Upper lobe of left lung (tissue), 6 donors: Measurements from ENCODE around the gene MRPL1. TPM values are rescaled to one million over a fixed set of nuclear protein-coding genes. Genes with fewer than 3 reads are reported as not detected.

Experiments used
- ATAC-seq, 2 donors: fragments of 200-7000 bp; cut with Tn5 transposase; one replicate each; pipeline ENCODE4 v1.9.1; 2022; ENCODE audit warnings: mild to moderate bottlenecking in 2 of 2, moderate library complexity in 2 of 2; ENCODE audit not compliant: low FRiP score in 2 of 2
- DNase-seq, 2 donors: peaks; one replicate each; pipeline ENCODE4 v3.0.0-alpha.2; 2019 to 2020
- H3K27ac ChIP-seq, 4 donors: fragments of 200-600 bp; sonication (generic); one replicate each; pipeline ENCODE4 v1.5.1; 2016 to 2019
- H3K27me3 ChIP-seq, 4 donors: fragments of 200-600 bp; sonication (generic); one replicate each; pipeline ENCODE4 v1.5.1; 2017 to 2019
- H3K36me3 ChIP-seq, 4 donors: fragments of 200-600 bp; sonication (generic); one replicate each; pipeline ENCODE4 v1.5.1; 2016 to 2019
- H3K4me1 ChIP-seq, 4 donors: fragments of 200-600 bp; sonication (generic); one replicate each; pipeline ENCODE4 v1.5.1; 2018 to 2019
- H3K4me3 ChIP-seq, 4 donors: fragments of 200-600 bp; sonication (generic); one replicate each; pipeline ENCODE4 v1.5.1; 2017 to 2019; ENCODE audit warnings: mild to moderate bottlenecking in 2 of 4, moderate library complexity in 1 of 4
- H3K9me3 ChIP-seq, 4 donors: fragments of 200-600 bp; sonication (generic); one replicate each; pipeline ENCODE4 v1.5.1; 2018 to 2019
- EP300 ChIP-seq, 4 donors: sonication (generic); formaldehyde crosslinking; IDR thresholded peaks; one replicate each; pipeline ENCODE4 v1.5.1; 2017; ENCODE audit warnings: antibody characterized with exemption in 4 of 4, control low read depth in 2 of 4
- POLR2A ChIP-seq, 4 donors: fragments of 450-650 bp; IDR thresholded peaks; one replicate each; pipeline ENCODE4 v1.5.1; 2016 to 2017; ENCODE audit warnings: antibody characterized with exemption in 4 of 4, mild to moderate bottlenecking in 2 of 4
- POLR2AphosphoS5 ChIP-seq, 2 donors: sonication (generic); formaldehyde crosslinking; IDR thresholded peaks; one replicate each; pipeline ENCODE4 v1.5.1; 2017; ENCODE audit warnings: antibody characterized with exemption in 2 of 2
- WGBS, 2 donors: methylation state at CpG; one replicate each; pipeline ENCODE4 v1.1.5; 2017 to 2018; 5-methylcytosine and 5-hydroxymethylcytosine counted together
- small RNA-seq, 4 donors: library from RNA; depleted of rRNA; stranded (forward); fragments of <200 nt; gene quantifications; one replicate each; pipeline ENCODE3, GENCODE V24; 2016
- total RNA-seq, 6 donors: library from RNA; depleted of rRNA in 4 of 6; stranded (reverse); fragments of >200 nt in 4 of 6; gene quantifications; one replicate each; pipeline versions ENCODE4 v1.1.0 to v1.2.1, GENCODE V29; 2016 to 2021
- TF ChIP-seq, protein P1 (sequence below), 6 experiments: fragments of 450-650 bp in 4 of 6; fragments of 200-600 bp in 2 of 6; sonication (generic) in 2 of 6; IDR thresholded peaks; one replicate each; pipeline ENCODE4 v1.5.1; 2016 to 2019; ENCODE audit warnings: antibody characterized with exemption in 6 of 6
- donor health status: DM: no; HTN: no; CAD: no; lungs with moderate emphysema.
- donor health status: DM: no; HTN: yes; CAD: no; lungs with severe emphysema.

Gene MRPL1
- total RNA-seq, 6 donors from 2014 or later = 4.1 to 26.5 (median 16.8) TPM

DNA sequence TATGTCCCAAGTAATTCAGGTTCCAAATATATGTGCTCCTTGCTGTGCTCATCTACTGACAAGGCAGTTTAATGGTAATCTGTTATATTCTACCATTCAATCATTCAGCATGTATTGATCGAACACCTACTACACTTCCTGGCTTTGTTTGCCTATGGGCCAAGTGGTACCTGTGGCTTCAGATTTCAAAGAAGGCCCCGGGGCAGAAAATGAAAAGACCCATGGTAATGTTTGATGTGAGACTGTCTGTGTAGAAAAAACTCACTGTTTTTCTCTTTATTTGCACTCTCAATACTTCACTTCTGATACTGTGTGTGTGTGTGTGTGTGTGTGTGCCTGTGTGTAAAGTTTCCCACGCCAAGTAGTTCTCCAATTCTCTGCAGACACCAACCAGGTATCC lies 133.4 kb downstream of the MRPL1 start:
- no peak overlapping the region for H3K27ac ChIP-seq
- no peak for ATAC-seq
- TF ChIP-seq POLR2AphosphoS5 (IDR thresholded peaks at IDR 0.05) = no peak
- TF ChIP-seq, protein P1, sequence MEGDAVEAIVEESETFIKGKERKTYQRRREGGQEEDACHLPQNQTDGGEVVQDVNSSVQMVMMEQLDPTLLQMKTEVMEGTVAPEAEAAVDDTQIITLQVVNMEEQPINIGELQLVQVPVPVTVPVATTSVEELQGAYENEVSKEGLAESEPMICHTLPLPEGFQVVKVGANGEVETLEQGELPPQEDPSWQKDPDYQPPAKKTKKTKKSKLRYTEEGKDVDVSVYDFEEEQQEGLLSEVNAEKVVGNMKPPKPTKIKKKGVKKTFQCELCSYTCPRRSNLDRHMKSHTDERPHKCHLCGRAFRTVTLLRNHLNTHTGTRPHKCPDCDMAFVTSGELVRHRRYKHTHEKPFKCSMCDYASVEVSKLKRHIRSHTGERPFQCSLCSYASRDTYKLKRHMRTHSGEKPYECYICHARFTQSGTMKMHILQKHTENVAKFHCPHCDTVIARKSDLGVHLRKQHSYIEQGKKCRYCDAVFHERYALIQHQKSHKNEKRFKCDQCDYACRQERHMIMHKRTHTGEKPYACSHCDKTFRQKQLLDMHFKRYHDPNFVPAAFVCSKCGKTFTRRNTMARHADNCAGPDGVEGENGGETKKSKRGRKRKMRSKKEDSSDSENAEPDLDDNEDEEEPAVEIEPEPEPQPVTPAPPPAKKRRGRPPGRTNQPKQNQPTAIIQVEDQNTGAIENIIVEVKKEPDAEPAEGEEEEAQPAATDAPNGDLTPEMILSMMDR (IDR thresholded peaks at IDR 0.05) = no peak
- TF ChIP-seq POLR2A (IDR thresholded peaks at IDR 0.05) = no peak
- no peak for TF ChIP-seq EP300 (IDR thresholded peaks at IDR 0.05)
- 59 to 62% methylated on average over 3 of the region's 3 CpGs for WGBS, 2 donors
- H3K4me3 ChIP-seq = no peak overlapping the region
- no peaks in the 10 kb centered on the region for H3K36me3 ChIP-seq
- no peaks in the 10 kb centered on the region for H3K9me3 ChIP-seq
- DNase-seq = no peak
- no peaks in the 10 kb centered on the region for H3K4me1 ChIP-seq
- no peaks in the 10 kb centered on the region for H3K27me3 ChIP-seq

DNA sequence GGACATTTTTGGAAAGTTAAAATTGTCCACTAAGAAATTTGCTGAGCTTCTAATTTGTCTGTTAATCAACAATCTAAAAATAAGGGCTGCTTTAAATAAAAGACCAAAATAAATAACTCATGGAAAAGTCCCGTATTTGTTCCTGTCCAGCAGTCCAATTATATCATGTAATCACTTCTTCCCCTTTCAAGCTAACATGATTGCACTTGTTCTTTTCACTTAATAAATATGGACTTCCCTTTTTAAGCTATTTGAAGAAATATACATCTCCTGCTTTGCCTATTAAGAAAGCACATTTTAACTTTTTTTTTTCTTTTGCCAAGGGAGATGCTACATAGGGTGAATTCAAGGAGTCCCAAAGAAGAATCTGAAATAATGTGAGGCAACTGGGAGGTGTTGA lies 138.9 kb downstream of the MRPL1 start:
- WGBS, 2 donors = 15 to 21% methylated on average over 1 of the region's 1 CpG
- Histone ChIP-seq H3K27me3 (no peaks in the 10 kb centered on the region), H3K36me3 (no peaks in the 10 kb centered on the region), H3K27ac (no peak overlapping the region), H3K9me3 (no peaks in the 10 kb centered on the region), H3K4me3 (no peak overlapping the region), H3K4me1 (no peaks in the 10 kb centered on the region)
- no peak for TF ChIP-seq POLR2A (IDR thresholded peaks at IDR 0.05)
- DNase-seq = no peak
- ATAC-seq = no peak

DNA sequence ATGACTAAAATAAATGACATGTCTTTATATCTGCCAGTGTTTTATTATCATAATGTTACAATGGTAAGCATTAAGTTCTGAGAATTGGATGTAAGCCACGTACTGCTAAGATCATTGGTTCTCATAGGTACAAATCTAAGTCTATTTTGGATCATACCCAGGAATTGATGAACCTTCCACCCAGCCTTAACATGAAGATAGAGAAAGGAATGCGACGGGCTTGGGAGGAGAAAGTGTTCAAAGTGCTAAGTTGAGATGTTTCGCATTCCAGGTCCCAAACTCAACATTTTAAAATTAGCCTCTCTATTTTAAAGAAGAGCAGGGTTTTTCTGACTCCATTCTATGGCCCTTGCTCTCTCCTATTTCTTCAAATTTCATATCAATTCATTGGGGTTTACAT lies 139.6 kb downstream of the MRPL1 start:
- no peak for DNase-seq
- H3K27me3 ChIP-seq = no peaks in the 10 kb centered on the region
- no peak overlapping the region for H3K27ac ChIP-seq
- no peak overlapping the region for H3K4me3 ChIP-seq
- no peaks in the 10 kb centered on the region for H3K36me3 ChIP-seq
- TF ChIP-seq POLR2A (IDR thresholded peaks at IDR 0.05) (no peak), EP300 (IDR thresholded peaks at IDR 0.05) (no peak)
- TF ChIP-seq, protein P1 (IDR thresholded peaks at IDR 0.05) = no peak
- H3K4me1 ChIP-seq = no peaks in the 10 kb centered on the region
- WGBS, 2 donors = 59 to 66% methylated on average over 4 of the region's 4 CpGs
- no peaks in the 10 kb centered on the region for H3K9me3 ChIP-seq
- no peak for ATAC-seq

Small RNA genes within 50 kb of the gene (small RNA-seq; reads per million reads assigned to genes)
- 0 reads per million in 4 donors for gene AC112225.1

Other genes starting within 250 kb of the MRPL1 start
- 10 to 100 TPM; 16.8 to 61.0 (median 39.1) TPM for gene CNOT6L, start 43.5 kb upstream of the MRPL1 start, total RNA-seq
- gene FRAS1, start 194.5 kb downstream of the MRPL1 start, total RNA-seq = 10 to 100 TPM in 1 of 6 donors, 1 to 10 TPM in 5; 3.9 to 11.2 (median 6.7) TPM